GM19452 (cell line): ENCODE results near the gene TLL2.

Experiments
- ATAC-seq: cut with Tn5 transposase; IDR thresholded peaks from one replicate; pipeline ENCODE4 v1.9.1; 2021; ENCODE audit not compliant: unreplicated experiment

Gene TLL2

DNA sequence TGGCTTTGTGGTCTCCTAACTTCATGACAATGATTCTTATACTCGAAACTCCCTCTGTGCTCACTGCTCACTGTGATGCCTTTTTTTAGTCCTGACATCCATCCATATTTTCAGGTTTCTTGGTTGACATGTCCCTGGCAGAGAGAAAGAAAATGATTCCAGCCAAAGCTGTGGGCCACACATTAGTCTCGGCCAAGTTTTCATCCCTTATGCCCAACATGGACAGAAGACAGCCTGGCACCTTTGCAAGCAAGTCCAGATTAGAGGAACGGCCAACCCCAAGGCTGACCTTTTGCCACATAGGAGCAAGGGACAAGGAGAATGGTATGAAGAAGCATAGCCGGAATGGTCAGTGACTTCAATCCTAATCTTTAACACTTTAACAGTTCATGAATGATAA lies 146.3 kb downstream of the TLL2 start:
- ATAC-seq: no peak

DNA sequence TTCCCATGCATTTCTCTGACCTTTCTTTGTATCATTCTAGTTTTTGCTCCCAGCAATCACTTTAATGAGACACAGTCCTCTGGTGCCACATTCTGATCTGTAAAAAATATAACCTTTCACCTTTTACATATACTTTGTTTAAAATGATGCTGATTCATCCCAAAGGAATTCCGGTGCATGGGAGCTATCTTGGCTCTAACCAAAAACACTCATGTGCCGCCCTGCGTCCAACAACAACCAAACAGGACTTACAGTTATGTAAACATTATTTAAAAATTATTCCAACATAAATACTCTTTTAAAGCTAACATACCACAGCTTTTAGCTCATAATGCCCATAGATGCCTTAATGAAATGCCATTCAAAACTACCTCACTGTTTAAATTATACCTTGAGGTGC lies 147.2 kb downstream of the TLL2 start:
- ATAC-seq: no peak

DNA sequence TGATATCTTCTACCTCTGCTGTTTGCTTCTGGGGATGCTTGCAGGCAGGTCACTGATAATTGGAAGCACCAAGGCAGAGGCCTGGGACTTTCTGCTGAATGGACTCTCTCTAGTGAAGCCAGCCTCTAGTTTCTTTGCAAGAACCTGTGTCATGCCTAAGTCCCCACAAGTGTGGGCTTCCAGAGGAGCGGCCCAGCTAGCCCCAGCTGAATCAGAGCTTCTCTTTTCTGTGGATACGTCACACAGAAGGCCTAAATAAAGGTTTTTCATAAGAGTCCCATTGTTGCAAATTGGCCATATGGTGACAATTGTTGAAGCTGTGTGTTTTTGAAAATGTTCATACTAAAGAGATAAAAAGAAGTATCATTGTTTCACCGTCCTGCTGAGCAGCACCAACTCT lies 148.2 kb downstream of the TLL2 start:
- no peak for ATAC-seq

DNA sequence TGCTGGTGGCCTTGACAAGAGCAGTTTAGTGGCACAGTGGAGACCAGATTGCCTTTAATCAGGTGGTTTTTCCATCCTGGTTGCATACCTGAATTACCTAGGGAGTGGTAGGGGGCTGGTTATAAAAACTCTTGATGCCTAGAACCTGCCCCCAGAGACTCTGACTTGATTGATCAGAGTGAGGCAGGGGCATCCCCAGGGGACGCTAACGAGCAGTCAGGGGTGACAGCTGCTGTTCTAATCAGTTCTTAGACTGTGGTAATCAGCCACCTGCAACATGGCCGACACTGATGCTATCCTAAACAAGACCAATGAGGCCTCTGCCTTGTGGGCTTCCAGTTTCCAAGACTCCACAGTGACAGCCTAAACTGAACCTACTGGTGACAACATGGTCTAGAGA lies 153.0 kb downstream of the TLL2 start:
- no peak for ATAC-seq

DNA sequence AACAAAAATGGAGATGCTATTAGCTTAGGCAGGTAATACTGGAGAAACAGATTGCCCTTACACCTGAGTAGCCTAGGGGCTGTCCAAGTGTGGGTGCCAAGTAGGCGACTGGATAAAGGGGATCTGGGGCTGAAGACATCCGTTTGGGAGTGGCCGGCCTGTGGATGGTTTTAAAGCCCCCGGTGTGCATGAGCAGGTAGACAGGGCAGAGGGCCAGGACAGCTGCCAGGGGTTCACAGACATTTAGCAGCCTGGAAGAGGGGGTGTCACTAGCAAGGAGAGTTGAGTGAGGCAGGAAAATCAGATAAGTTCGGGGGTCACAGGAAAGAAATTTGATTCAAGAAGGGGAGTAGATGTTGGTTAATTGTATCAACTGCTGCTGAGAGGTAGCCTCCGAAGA lies 153.4 kb downstream of the TLL2 start:
- ATAC-seq: no peak

DNA sequence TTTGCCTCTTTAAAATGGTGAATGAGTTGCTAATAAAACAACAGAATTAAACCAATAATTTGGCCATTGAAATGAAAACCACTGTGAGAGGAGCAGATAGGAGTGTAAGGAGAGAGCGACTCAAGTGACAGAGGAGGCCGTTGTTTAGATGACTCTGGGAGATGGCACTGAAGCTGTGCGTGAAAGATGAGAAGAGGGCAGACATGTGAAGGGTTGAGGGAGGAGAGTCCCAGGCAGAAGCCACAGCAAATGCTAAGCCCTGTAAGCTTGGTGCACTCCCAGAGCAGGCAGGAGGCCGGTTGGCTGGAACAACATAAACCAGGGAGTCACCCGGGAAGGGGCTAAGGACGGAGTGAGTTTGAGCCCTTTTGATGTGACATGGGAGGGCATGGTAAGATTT lies 154.1 kb downstream of the TLL2 start:
- ATAC-seq: no peak

DNA sequence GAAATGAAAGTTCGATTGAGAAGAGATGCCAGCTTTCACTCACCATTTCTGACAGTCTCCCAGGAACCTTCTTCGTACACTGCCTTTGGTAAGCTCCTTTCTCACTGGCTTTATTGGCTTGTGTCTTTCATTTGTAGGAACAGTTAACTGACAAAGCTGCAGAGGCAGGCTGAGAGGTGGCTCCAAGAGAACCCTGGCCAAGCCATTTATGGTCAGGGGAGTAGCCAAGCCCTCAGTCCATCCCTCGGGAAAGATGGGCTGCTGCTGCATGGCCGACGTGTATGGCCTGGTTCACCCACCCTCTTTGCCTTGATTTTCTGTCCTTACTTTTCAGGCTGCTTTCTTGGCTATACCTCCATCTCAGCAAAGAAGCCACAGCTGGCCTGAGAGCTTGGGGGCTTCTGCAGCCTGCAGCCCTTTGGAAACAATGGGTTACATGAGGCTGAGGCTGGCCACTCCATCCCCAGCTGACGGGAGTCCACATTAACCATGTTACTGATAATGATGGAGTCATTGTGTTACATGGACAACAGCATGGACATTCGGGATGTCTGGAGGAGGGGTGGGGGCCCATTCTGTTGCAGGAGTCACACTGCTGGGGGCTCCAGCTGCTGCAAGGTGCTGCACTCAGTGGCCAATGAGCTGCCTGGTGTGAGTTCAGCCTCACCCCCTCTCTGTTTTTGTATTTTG lies 154.7 kb downstream of the TLL2 start, which contains the start of gene OPALIN:
Gene OPALIN, minus strand, starts transcription at position 152 of the 690 bp plus-strand sequence. Its CDS starts 106 bp downstream, at position 46.
- no peak for ATAC-seq

DNA sequence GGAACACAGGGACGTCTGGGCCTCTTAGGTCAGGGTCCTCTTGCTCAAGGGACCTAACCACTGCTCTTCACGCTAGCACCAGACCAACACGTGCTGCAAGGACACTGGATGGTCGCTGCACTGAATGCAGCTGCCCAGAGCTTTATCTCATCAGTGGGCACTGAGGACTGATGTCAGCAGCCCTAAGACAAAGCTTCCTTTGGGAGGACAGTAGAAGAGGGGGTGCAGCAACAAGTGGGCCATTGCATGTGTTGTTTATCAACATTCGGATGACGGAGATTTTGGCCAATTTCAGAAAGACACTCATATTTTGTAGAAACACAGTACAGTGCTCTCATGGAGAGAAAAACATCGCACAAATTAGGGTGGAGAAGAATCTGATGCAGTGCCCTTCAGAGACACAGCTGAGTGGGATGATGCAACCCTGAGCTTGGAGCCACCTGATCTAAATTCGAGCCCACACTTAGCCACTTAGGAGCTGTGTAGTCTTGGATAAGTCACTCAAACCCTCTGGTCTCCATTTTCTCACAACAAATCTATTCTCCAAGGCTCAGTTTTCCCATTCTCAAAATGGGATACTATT lies 156.6 kb downstream of the TLL2 start:
- ATAC-seq: no peak

DNA sequence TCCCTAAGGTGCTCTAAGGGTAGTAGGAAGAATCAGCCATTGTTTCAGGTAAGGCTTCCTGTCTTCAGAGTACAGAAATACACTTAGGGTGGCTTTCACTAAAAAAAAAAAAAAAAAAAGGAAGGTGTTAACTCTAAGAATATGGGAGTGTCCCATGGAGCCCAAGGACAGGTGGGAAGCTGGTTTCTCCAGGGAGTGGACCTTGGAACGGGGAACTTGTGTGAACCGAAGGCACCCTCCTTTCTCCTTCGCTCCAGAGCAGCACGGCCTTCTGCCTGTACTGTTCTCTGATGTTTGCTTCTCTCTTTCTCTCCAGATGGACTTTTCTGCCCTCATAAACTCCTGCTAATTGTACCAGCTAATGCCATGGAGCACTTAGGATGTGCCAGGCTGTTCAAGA lies 161.1 kb downstream of the TLL2 start:
- no peak for ATAC-seq

DNA sequence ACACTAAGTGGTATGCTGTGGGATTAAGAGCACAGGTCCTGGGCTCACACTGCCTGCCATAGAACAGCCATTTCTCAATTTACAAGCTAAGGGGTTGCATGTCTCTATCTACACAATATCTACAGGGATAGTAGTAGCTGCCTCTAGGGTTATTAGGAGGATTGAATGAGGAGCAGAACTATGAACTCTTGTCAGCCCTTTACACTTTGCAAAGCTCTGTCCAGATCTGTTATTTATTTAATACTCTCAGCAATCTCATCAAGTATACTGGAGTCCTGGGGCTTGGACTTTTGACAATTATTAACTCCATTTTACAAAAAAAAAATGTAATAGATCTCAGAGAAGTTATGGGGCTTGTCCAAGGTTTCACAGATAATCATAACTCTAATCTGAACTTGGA lies 161.7 kb downstream of the TLL2 start:
- no peak for ATAC-seq

DNA sequence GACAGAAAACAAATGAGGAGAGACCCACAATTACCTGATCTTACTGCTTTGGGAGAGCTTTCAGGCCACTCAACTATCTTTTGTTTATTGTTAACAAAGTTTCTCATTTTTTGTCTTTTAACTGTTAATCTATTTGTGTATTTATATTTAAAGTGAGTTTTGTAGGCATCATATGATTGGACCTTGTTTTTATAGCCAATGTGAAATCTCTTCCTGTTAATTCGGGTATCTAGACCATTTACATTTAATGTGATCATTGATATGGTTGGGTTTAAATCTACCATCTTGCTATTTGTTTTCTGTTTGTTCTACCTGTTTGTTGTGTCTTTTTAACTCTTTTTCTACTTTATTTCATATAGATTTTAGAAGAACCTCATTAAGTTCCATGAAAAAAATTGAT lies 167.4 kb downstream of the TLL2 start:
- no peak for ATAC-seq

DNA sequence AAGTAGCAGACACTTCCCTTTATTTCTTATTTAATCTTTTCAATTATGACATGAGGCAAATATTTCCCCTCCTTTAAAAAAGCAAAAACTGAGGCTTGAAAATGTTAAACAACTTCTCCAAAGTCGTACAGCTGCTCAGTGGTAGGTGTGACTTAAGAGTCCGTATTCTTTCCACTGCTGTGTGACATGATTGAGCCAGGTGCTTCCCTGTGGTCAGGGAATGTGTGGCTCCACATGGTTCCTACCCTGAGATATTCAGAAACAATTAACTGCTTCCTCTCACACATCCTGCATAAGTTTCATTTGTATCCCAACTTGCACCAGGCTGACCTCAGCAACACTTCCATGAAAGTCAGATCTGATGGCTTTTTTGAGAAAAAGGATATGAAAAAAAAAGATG lies 168.5 kb downstream of the TLL2 start:
- ATAC-seq: no peak

DNA sequence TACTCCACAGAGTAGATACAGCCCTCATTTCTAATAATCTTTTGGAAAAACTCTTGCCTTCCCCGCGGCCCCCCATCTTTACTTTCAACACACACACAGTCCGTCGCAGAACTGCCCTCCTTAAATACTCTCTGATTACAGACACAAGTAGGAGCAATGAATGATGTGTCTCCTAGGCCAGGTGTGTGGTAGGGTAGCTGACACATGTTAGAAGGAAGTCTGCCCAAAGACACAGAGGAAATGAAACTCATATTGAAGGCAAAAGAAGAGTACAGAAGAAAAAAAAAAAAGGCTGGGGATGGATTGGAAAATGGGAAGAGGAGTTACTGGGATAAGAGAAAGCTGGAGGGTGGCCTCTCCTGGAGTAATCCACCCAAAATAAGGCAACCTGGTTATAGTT lies 169.5 kb downstream of the TLL2 start:
- no peak for ATAC-seq

DNA sequence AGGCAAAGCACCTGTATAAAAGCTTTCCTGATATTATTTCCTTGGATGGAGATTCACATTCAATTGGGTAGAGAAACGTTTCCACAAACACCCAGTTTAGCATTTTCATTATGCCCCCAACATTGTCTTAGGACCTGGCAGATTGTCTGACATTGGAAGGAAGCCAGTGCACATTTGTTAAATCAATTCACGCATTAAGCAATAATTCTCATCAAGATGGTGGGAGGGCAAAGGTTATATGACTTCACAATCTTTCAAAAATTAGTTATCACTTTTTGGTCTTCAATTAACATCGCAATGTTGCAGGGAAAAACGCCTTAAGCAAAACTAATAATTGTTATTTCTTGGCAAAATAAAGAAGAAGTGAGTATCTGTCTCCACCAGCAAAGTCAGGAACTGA lies 171.3 kb downstream of the TLL2 start:
- ATAC-seq: no peak

DNA sequence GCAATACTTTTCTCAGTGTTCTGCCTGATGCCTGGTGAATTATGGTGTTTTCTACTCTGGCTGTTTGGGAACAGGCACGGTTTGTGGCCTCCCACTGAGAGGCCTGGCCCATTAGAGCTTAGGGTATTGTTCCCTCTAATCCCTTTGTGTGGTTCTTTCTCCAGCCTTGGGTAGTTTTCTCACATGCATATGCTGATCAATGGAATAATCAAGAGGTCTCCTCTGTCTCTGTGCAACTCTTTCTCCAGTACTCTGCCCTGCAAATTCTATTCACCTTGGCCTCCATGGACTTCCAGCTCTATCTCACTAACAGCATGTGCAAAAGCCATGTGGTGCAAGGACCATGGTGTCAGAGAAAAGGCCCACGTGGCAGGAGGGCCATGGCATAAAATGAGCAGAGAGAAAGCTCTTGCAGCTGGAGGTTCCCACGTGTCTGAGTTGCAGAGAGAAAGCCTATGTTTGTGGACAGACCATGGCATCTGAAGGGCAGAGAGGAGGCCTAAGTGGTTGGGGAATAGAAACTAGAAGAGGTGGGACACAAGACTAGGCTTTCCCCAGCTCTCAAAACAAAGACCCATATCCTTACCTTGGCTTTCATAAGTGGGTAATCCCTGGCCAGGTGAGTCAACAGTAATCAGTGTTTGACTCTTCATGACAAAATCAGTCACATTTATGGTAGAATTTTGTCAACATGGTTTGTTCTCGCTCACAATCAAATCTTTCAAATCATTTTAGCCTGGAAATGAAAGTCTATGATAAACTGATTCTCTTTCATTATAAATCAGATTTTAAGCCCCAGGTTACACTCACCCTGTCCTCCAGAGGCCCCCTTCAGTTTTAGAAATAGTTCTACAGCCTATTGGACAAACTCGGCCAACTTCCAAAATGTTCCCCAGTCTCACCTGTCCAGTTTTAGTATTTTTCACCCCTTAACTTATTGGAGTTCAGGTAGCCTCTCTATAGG lies 172.2 kb downstream of the TLL2 start:
- no peak for ATAC-seq

DNA sequence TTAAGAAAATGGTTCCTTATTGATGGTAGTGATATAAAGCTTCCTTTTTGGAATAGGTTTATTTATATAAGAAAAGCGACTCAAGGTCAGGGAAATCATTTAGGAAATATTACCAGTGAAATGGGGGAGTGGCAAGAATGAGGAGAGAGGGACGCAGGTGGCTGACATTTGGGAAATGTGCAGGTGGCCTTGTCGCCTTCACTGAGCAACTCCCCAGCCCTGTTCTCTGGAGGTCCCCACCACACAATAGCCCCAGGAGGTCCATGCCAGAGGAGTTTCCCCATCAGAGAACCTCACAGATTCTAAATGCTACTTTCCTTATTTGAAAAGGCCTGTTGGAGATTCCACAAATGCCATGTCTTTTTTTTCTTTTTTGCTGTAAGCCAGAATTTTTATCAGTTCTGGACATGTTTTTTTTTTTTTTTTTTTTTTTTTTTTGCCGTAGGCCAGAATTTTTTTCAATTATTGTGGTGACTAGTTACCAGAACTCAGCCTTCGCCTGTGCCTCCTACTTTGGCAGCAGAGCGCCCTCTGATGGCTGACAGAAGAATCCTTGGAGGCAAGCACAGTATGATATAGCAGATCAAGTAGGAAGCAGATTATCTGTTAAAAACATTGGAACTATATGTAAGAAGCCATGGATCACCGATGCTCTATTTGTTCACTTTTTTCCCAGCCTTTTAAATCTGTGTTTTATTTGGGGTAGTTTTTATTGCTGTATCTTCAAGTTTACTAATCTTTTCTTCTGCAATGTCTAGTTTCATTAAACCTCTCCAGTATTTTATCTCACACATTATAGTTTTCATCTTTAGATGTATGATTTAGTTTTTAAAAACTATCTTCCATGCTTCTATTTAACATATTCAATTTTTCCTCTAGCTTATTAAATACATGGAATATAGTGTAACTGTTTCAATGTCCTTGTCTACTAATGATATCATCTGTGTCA lies 173.5 kb downstream of the TLL2 start:
- ATAC-seq: no peak

DNA sequence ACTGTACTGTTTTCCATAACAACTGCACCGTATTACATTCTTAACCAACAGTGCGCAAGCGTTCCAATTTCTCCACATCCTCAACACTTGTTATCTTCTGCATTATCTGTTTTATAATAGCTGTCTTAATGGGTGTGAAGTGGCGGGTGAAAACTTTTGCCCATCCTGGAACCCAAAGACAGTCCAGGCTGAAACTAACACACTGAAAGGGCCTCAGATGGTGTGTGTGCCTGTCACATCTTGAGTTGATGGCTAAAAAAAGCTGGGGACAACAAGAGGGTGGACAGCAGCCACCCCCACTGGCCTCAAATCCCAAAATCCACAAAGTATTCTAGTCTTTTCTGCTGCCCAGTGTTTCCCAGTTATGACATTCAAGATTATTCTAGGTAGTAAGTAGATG lies 174.3 kb downstream of the TLL2 start:
- ATAC-seq: no peak

DNA sequence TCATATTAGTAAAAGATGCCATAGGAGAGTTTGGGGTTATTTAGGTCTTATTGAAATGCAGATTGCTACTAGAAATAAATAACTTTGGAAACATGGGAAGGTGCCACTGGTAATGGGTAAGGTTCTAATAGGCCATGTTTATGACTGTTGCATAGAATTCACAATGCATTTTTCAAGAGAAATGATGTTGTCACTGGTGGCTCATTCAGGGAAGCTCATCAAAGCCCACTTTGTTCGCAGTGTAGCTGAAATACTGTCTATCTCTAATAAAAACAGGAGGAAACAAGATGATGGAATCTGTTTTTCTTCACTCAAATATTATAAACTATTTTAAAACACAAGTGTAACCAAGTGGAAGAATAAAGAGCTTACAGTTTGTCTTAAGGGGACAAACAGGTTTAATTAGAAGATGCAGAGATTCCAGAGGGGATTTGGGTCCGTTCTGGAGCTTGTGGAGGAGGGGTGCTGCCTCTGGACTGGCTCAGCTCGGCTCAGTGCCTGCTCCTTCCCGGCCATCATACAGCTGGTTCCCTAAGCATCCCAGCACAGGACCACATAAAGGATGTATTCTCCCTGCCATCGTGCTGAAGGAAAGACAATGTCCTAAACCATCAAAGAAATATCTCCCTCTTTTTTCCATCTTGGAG lies 175.3 kb downstream of the TLL2 start:
- no peak for ATAC-seq

DNA sequence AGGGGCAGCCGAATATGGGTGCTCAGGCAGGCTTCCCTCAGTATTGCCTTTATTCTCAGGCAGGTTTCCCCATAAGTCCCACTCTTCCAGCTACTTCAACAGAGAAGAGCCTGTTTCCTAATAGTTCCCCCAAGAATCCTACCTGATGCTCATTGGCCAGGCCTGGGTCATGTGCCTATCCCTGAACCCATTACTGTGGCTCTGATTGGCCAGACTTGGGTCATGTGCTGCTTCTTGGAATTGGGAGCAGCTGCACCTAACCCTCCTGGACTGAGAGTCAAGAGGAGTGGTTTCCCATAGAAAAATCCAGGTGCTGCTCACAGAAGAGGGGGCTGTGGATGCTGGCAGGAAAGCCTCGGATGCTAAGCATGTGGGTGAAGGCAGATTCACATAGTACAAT lies 176.6 kb downstream of the TLL2 start:
- ATAC-seq: no peak
